HG03060 (cell line): ENCODE results near the gene MECR.
"Not testable (repeated sequence)": the region's sequence is repeated elsewhere in the genome, so short reads cannot be mapped to it uniquely, and the experiment has no call there.

Source experiments
- ATAC-seq: cut with Tn5 transposase; IDR thresholded peaks from one replicate; pipeline ENCODE4 v1.9.1; 2021; ENCODE audit warnings: low read depth, moderate number of reproducible peaks; ENCODE audit not compliant: unreplicated experiment

Gene MECR

GRCh38 chr1:29237129-29237821, 6.5 kb upstream of the MECR start:
- no peak for ATAC-seq

- no peak for ATAC-seq
These were observed 6.0 kb upstream of the MECR start for GRCh38 chr1:29236712-29237128.

GRCh38 chr1:29235955-29236711, 5.4 kb upstream of the MECR start, which contains the start of gene PTPRU:
TSS of gene PTPRU (plus strand) at chr1:29236522. CDS start at chr1:29236645, 123 bp downstream.
- ATAC-seq, result no peak

DNA sequence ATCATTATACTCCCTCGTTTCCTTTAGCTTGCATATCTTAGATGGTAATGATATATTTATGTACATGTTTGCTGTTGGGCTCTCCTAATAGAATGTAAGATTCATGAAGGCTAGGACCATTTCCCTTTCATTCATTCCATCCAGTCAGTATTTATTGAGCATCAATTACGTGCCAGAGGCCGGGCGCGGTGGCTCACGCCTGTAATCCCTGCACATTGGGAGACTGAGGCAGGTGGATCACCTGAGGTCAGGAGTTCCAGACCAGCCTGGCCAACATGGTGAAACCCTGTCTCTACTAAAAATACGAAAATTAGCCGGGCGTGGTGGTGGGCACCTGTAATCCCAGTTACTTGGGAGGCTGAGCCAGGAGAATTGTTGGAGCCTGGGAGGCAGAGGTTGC, 4.1 kb upstream of the MECR start:
- not testable (repeated sequence) for ATAC-seq

- ATAC-seq, result no peak
These were observed 3.7 kb upstream of the MECR start for GRCh38 chr1:29234471-29234870.

DNA sequence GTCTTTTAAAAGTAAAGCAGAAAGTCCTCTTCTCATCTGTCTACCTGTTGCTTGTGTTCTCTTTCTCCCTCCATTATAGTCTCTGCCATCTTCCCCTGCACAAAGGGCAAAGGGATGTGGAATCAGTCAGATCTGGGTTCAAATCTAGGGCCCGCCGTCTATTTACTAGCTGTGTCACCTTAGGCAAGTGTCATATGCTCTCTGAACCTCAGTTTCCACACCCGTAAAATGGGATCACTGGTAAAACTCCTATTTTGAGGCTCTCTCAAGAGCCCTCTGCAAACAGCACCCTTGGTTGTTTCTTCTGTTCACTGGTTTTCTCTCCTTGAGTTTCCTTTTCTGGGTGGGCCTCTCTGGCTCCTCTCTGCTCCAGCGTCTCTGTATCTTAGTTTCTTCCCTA, 3.0 kb upstream of the MECR start:
- no peak for ATAC-seq

GRCh38 chr1:29232387-29232786, 1.7 kb upstream of the MECR start:
- no peak for ATAC-seq

- no peak for ATAC-seq
These were observed 556 bp downstream of the MECR start for GRCh38 chr1:29230204-29230552.

- ATAC-seq, result no peak
These were observed 3.2 kb downstream of the MECR start for GRCh38 chr1:29227511-29227910.

DNA sequence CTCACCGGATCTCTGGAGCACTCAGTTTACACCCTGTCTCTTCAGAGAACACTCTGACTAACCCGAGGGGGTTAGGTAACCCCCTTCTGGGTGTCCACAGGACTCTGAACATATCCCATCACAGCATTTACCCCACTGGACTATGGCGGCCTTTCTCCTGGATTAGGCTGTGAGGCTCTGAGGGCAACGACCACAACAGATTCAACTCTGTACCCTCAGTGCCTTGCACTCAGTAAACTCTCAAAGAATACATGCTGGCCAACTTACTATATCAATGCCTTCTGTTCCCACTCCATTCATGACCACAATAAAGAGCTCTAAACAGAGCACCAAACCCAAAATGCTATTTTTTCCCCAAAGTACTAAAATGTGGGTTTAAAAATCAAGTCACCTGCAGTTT, 5.4 kb downstream of the MECR start:
- ATAC-seq, result no peak

- no peak for ATAC-seq
These were observed 6.3 kb downstream of the MECR start for GRCh38 chr1:29224356-29224837.

DNA sequence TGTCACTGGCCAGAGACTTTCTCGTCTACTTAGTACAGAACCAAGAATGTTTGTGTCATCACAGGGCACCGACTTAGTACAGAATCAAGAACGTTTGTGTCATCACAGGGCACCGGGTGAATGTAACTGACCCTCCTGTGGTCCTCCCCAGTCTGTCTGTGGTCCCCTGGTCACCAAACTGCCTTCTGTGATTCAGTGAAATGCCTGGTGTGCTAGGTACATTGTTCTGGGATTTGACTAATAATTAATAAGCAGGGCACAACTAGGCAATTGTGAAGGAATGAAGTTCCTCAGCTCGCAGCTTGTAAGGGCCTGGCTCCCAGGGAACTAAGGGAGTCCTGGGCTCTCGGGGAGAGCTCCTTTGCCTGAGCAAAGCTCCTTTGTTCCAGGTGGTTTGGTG, 7.2 kb downstream of the MECR start:
- no peak for ATAC-seq

DNA sequence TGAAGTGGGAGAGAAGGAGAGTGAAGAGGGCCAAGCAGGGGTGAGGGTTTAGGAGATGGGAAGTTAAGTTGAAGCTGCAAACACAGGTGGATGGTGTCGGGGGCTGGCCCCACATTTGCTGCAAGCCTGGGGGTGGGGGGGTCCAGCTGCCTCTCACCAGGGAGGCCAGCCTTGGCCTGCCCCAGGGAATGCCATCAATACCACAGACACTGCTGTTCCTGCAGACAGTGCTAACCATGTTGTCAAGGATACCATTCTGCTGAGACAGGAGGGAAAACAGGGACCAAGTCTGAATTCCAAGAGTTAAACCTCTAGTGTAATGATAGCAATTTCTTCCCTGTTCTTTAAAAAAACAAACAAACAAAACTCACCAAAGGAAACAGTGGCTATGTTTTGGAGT, 8.0 kb downstream of the MECR start:
- no peak for ATAC-seq

DNA sequence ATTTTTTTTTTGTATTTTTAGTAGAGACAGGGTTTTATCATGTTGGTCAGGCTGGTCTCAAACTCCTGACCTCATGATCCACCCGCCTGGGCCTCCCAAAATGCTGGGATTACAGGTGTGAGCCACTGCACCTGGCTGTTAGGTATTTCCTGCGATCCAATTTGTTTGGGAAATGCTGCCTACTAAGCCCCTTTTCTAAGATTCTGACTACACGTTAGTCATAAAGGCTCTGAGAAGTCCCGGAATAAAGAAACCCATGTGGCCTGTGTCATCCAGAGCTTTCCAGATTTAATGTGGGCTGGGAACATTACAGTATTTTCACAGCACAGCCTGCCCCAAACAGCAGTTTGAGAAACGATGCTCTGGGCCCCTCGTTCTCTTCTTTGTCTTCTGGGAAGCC, 8.5 kb downstream of the MECR start:
- ATAC-seq, result not testable (repeated sequence)

GRCh38 chr1:29221296-29221695, 9.4 kb downstream of the MECR start:
- no peak for ATAC-seq

DNA sequence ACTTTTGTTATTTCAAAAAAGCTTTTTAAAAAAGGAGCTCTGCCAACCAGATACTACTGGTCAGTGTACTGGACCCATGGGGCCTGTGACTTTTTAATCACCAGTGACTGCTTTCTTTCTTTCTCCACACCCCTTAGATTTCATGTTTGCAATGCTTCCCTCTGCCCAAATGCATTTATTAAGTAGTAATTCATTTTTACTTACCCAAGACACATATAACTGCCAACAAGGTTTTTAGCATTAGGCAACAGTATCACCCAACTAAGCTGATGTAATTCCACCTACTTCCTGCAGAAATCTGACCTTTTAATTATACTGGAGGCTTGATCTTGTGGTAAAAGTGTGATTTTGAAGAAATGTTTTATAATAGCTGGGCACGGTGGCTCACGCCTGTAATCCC, 12.5 kb downstream of the MECR start:
- no peak for ATAC-seq

- no peak for ATAC-seq
These were observed 13.1 kb downstream of the MECR start for GRCh38 chr1:29217633-29218032.

DNA sequence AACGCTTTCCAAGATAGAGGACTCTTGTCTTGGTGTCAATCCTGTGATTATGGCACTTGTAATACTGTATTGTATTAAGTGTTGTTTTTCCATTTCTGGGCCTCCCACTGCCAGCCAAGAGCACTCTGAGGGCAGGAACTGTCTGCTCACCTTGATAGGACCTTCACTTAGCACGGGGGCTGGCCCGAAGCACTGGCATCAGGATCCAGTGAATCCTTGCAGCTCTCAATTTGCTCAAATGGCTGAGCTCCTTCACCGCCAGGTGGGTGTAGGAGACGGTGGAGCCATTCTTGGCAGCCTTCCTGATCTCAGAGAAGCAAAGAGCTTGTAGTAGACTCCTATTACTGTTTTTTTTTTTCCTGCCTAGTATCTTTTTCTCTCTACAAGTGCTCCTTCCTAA, 17.7 kb downstream of the MECR start:
- no peak for ATAC-seq

GRCh38 chr1:29211086-29212030, 19.4 kb downstream of the MECR start:
- no peak for ATAC-seq

DNA sequence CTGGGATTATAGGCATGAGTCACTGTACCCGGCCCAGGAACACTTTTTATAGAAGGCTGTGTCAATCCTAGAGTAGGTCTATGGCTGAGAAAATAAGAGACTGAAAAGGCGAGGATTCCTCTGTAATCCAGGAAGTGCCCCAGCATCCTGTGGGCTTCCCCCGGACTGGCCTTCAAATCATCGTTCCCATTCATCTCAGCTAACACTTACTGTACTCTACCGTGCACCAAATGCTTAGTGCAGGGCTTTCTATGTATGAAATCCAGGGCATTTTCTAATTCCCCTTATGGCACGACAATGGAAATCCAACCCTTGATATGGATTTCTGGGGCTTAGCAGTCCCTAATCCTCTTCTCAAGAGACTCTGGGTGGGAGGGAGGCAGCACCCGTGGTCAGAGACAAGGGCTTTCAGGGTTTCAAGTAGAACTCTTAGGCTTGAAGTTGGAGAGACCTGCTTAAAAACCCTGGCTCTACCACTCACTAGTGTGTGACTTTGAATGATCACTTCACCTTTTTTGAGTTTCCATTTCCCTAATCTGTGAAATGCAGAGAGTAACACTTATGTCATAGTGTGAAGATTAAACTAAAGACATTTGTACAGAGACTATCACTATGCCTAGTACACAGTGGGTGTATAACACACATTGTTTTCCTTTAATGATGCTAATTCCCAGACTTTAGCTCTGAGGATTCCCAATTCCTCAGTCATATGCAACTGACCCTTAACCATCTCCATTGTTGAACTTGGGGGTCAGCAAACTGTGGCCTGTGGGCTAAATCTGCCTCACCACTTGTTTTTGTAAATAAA, 20.3 kb downstream of the MECR start:
- no peak for ATAC-seq
